H9 (cell line): ENCODE data around the gene PLXNA2. TPM values are rescaled to one million over a fixed set of nuclear protein-coding genes. Genes with fewer than 3 reads are reported as not detected.

ENCODE experiments used
- DNase-seq: peaks from one replicate; pipeline ENCODE4 v3.0.0-alpha.2; 2017
- H2AFZ ChIP-seq: one replicate; pipeline ENCODE4 v1.6.1; 2013; ENCODE audit warnings: mild to moderate bottlenecking, low read length, control low read depth, moderate library complexity
- H2AK5ac ChIP-seq: 2 replicates; pipeline ENCODE4 v1.6.1; 2013; ENCODE audit warnings: low read length, control low read depth, mixed read lengths; ENCODE audit not compliant: insufficient read length
- H2BK120ac ChIP-seq: one replicate; pipeline ENCODE4 v1.6.1; 2013; ENCODE audit warnings: low read depth, mild to moderate bottlenecking, low read length, control low read depth, inconsistent platforms; ENCODE audit not compliant: poor library complexity, severe bottlenecking
- H2BK12ac ChIP-seq: 2 replicates; pipeline ENCODE4 v1.6.1; 2013; ENCODE audit warnings: low read length, control low read depth, mixed read lengths, low read depth; ENCODE audit not compliant: insufficient read length
- H2BK15ac ChIP-seq: 2 replicates; pipeline ENCODE4 v1.6.1; 2013; ENCODE audit warnings: low read depth, low read length, control low read depth
- H2BK20ac ChIP-seq: one replicate; pipeline ENCODE4 v1.6.1; 2013; ENCODE audit warnings: low read depth, mild to moderate bottlenecking, low read length, control low read depth, inconsistent platforms; ENCODE audit not compliant: poor library complexity, severe bottlenecking
- H2BK5ac ChIP-seq: 2 replicates; pipeline ENCODE4 v1.6.1; 2013; ENCODE audit warnings: low read length, control low read depth, mixed read lengths; ENCODE audit not compliant: insufficient read length
- H3K14ac ChIP-seq: 2 replicates; pipeline ENCODE4 v1.6.1; 2013; ENCODE audit warnings: low read length, control low read depth; ENCODE audit not compliant: insufficient read depth
- H3K18ac ChIP-seq: 2 replicates; pipeline ENCODE4 v1.6.1; 2013; ENCODE audit warnings: low read depth, mild to moderate bottlenecking, mixed read lengths, low read length, control low read depth; ENCODE audit not compliant: insufficient read length
- H3K23ac ChIP-seq: 2 replicates; pipeline ENCODE4 v1.6.1; 2013; ENCODE audit warnings: low read length, control low read depth, mixed read lengths, low read depth; ENCODE audit not compliant: insufficient read length
- H3K23me2 ChIP-seq: 2 replicates; pipeline ENCODE4 v1.6.1; 2013; ENCODE audit warnings: low read depth, mild to moderate bottlenecking, mixed read lengths, low read length, control low read depth; ENCODE audit not compliant: insufficient read length, poor library complexity, severe bottlenecking
- H3K27ac ChIP-seq: 2 replicates; pipeline ENCODE4 v1.5.1; 2013; ENCODE audit warnings: low read length, control low read depth, mixed read lengths, low read depth; ENCODE audit not compliant: insufficient read length
- H3K27me3 ChIP-seq: 2 replicates; pipeline ENCODE4 v1.6.1; 2013; ENCODE audit warnings: low read length, control low read depth, inconsistent platforms; ENCODE audit not compliant: insufficient read depth
- H3K4ac ChIP-seq: 2 replicates; pipeline ENCODE4 v1.6.1; 2013; ENCODE audit warnings: low read depth, mild to moderate bottlenecking, control low read depth, inconsistent platforms, low read length, moderate library complexity
- H3K4me1 ChIP-seq: 2 replicates; pipeline ENCODE4 v1.6.1; 2013; ENCODE audit warnings: low read length, control low read depth, inconsistent platforms; ENCODE audit not compliant: insufficient read depth
- H3K4me2 ChIP-seq: 2 replicates; pipeline ENCODE4 v1.6.1; 2013; ENCODE audit warnings: low read length, control low read depth, mixed read lengths; ENCODE audit not compliant: insufficient read length, insufficient read depth
- H3K56ac ChIP-seq: 2 replicates; pipeline ENCODE4 v1.6.1; 2013; ENCODE audit warnings: low read depth, mild to moderate bottlenecking, mixed read lengths, low read length, control low read depth; ENCODE audit not compliant: insufficient read length
- H3K79me1 ChIP-seq: 2 replicates; pipeline ENCODE4 v1.6.1; 2013; ENCODE audit warnings: low read depth, mild to moderate bottlenecking, moderate library complexity, low read length, control low read depth, inconsistent platforms; ENCODE audit not compliant: insufficient read depth, poor library complexity, severe bottlenecking
- H3K79me2 ChIP-seq: 2 replicates; pipeline ENCODE4 v1.6.1; 2013; ENCODE audit warnings: low read length, control low read depth, inconsistent platforms; ENCODE audit not compliant: insufficient read depth
- H3K9ac ChIP-seq: 2 replicates; pipeline ENCODE4 v1.6.1; 2013; ENCODE audit warnings: low read length, control low read depth, mixed read lengths; ENCODE audit not compliant: insufficient read length; ENCODE audit errors: extremely low read depth
- H3K9me3 ChIP-seq: one replicate; pipeline ENCODE4 v1.6.1; 2013; ENCODE audit warnings: low read depth, low read length, inconsistent platforms; ENCODE audit not compliant: control insufficient read depth
- H3T11ph ChIP-seq: one replicate; pipeline ENCODE4 v1.6.1; 2013; ENCODE audit warnings: mild to moderate bottlenecking, low read length, control low read depth, inconsistent platforms
- H4K20me1 ChIP-seq: one replicate; pipeline ENCODE4 v1.6.1; 2013; ENCODE audit not compliant: control insufficient read depth, insufficient read length, insufficient read depth
- H4K5ac ChIP-seq: 2 replicates; pipeline ENCODE4 v1.6.1; 2013; ENCODE audit warnings: low read depth, mild to moderate bottlenecking, mixed read lengths, low read length, control low read depth; ENCODE audit not compliant: insufficient read length
- H4K8ac ChIP-seq: replicated peaks from 2 replicates; pipeline ENCODE4 v1.6.1; 2013; ENCODE audit warnings: low read length, control low read depth, mixed read lengths, low read depth; ENCODE audit not compliant: insufficient read length
- H4K91ac ChIP-seq: 2 replicates; pipeline ENCODE4 v1.6.1; 2013; ENCODE audit warnings: low read depth, mild to moderate bottlenecking, moderate library complexity, mixed read lengths, low read length, control low read depth; ENCODE audit not compliant: insufficient read length
- H3K27ac Mint-ChIP-seq, 3 experiments: 2 replicates in 2 of 3; 3 replicates in 1 of 3; pipeline ENCODE4 v1.8.0; 2020 to 2021; ENCODE audit warnings: mixed read lengths in 3 of 3, mild to moderate bottlenecking in 1 of 3, moderate library complexity in 1 of 3
- H3K27me3 Mint-ChIP-seq: 2 replicates; pipeline ENCODE4 v1.8.0; 2021; ENCODE audit warnings: low read depth, mild to moderate bottlenecking, moderate library complexity, mixed read lengths
- H3K36me3 Mint-ChIP-seq, 3 experiments: 2 replicates in 2 of 3; 3 replicates in 1 of 3; pipeline ENCODE4 v1.8.0; 2020 to 2021; ENCODE audit warnings: low read depth in 3 of 3, mixed read lengths in 3 of 3; ENCODE audit not compliant: insufficient read depth in 1 of 3
- H3K4me1 Mint-ChIP-seq, 2 experiments: 2 replicates each; pipeline ENCODE4 v1.8.0; 2020; ENCODE audit warnings: mixed read lengths in 2 of 2
- H3K4me3 Mint-ChIP-seq, 2 experiments: 2 replicates in 1 of 2; 3 replicates in 1 of 2; pipeline ENCODE4 v1.8.0; 2020 to 2021; ENCODE audit warnings: mild to moderate bottlenecking in 2 of 2, mixed read lengths in 2 of 2, moderate library complexity in 1 of 2
- H3K9me3 Mint-ChIP-seq, 2 experiments: 2 replicates in 1 of 2; 3 replicates in 1 of 2; pipeline ENCODE4 v1.8.0; 2020; ENCODE audit warnings: mild to moderate bottlenecking in 2 of 2, mixed read lengths in 2 of 2, moderate library complexity in 1 of 2
- WGBS: extraction: QIAGEN DNeasy Blood & Tissue Kit; methylation state at CpG from one replicate; pipeline ENCODE4 v1.1.7; 2013; ENCODE audit warnings: missing lambda C conversion rate, low lambda C conversion rate, mixed read lengths; ENCODE audit not compliant: insufficient read length; ENCODE audit errors: extremely low coverage; 5-methylcytosine and 5-hydroxymethylcytosine counted together
- total RNA-seq: library from RNA; stranded (reverse); gene quantifications from 2 replicates; pipeline ENCODE4 v1.2.1, GENCODE V29; 2021
- TF ChIP-seq, protein P1 (sequence below): fragments of 200-600 bp; sonication (generic); conservative IDR thresholded peaks from 3 replicates; pipeline ENCODE4 v1.8.0; 2021; ENCODE audit warnings: antibody characterized with exemption, mild to moderate bottlenecking

The PLXNA2 gene
- total RNA-seq, 1 experiment from 2014 or later = 0.57 TPM

DNA sequence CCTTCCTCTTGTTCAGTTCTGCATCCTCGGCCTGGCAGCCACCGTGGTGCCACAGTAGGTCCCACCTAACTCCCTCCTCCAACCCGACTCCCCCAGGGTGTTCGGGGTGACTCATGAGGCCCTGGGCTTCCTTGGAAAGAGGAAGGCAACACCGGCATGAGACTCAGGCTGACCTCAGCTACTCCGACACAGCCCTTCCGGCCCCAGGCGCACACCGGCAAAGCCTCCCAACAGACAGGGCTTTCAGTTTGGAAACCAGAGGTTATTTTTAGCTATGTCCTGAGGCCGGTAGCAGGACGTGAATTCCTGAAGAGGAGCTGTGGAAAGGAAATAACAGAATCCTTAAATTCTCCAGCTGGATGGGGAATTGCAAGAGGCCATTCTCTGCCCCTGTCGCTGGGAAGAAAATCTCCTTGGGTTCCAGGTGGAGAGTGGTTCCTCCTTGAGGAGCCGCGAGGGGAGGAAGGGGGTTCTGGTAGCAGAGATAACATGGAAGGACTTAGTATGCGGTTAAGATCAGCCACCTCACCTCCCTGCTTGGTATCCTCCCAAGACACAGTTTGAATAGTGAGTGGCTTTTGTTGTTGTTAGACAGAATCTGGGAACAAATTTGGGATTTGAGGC lies 24.4 kb downstream of the PLXNA2 start:
- Histone ChIP-seq H2BK5ac (no peak overlapping the region), H2AFZ (no peak overlapping the region), H2BK20ac (no peak overlapping the region), H3K23ac (no peak overlapping the region), H3K4me1 (no peaks in the 10 kb centered on the region), H3K4ac (no peak overlapping the region), H3K23me2 (no peaks in the 10 kb centered on the region), H4K8ac (no peak overlapping the region), H3K27me3 (no peaks in the 10 kb centered on the region), H3K14ac (no peak overlapping the region; the same call in 1 of the 2 replicates), H4K20me1 (no peaks in the 10 kb centered on the region), H3K56ac (no peak overlapping the region), H3T11ph (no peak overlapping the region), H3K18ac (no peak overlapping the region), H2BK15ac (no peak overlapping the region), H3K79me1 (no peaks in the 10 kb centered on the region), H3K9me3 (no peaks in the 10 kb centered on the region), H2BK120ac (no peak overlapping the region), H4K91ac (no peak overlapping the region), H3K4me2 (no peak overlapping the region), H3K27ac (no peak overlapping the region), H3K9ac (no peak overlapping the region), H4K5ac (no peak overlapping the region), H3K79me2 (no peaks in the 10 kb centered on the region), H2AK5ac (no peak overlapping the region), H2BK12ac (no peak overlapping the region)
- TF ChIP-seq, protein P1, sequence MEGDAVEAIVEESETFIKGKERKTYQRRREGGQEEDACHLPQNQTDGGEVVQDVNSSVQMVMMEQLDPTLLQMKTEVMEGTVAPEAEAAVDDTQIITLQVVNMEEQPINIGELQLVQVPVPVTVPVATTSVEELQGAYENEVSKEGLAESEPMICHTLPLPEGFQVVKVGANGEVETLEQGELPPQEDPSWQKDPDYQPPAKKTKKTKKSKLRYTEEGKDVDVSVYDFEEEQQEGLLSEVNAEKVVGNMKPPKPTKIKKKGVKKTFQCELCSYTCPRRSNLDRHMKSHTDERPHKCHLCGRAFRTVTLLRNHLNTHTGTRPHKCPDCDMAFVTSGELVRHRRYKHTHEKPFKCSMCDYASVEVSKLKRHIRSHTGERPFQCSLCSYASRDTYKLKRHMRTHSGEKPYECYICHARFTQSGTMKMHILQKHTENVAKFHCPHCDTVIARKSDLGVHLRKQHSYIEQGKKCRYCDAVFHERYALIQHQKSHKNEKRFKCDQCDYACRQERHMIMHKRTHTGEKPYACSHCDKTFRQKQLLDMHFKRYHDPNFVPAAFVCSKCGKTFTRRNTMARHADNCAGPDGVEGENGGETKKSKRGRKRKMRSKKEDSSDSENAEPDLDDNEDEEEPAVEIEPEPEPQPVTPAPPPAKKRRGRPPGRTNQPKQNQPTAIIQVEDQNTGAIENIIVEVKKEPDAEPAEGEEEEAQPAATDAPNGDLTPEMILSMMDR = no peak
- H3K36me3 Mint-ChIP-seq = no peaks in the 10 kb centered on the region
- no peak for DNase-seq
- peaks cover 0 to 5% of the 10 kb centered on the region in 2 experiments; a peak in 2 of 4 replicates for H3K4me1 Mint-ChIP-seq
- H3K9me3 Mint-ChIP-seq = no peaks in the 10 kb centered on the region
- 0 out of 7 replicates have a peak overlapping the region, but pooled peaks of 1 of the 3 experiments have one; percentile 12 for H3K27ac Mint-ChIP-seq
- no CpG with 5 or more reads among the region's 15 CpGs for WGBS
- no peak overlapping the region for H3K4me3 Mint-ChIP-seq
- H3K27me3 Mint-ChIP-seq = peaks cover 5% of the 10 kb centered on the region; the same call in 1 of the 2 replicates
